H1 (cell line): Measurements from ENCODE around the gene PRSS8. TPM values are rescaled to one million over a fixed set of nuclear protein-coding genes. Genes with fewer than 3 reads are reported as not detected.

Experiments
- CHD7 ChIP-seq: fragments of 300-600 bp; sonication (generic); IDR thresholded peaks from 2 replicates; pipeline ENCODE4 v1.7.1; 2012; ENCODE audit warnings: low read length, moderate library complexity, mild to moderate bottlenecking, inconsistent platforms; ENCODE audit not compliant: insufficient replicate concordance
- polyA plus RNA-seq, 7 experiments: library from polyadenylated mRNA; depleted of rRNA in 3 of 7; stranded (reverse) in 5 of 7; unstranded in 2 of 7; fragments of >200 nt in 5 of 7; fragments of 200-250 nt in 2 of 7; gene quantifications; 1 replicate in 5 of 7; 2 replicates in 1 of 7; 4 replicates in 1 of 7; pipeline versions ENCODE4 v1.2.1 to v1.2.3, GENCODE V29; 2011 to 2013; ENCODE audit warnings: missing spikeins in 2 of 7, mixed read lengths in 2 of 7
- total RNA-seq: library from RNA; stranded (reverse); fragmentation: NEBNext Ultra II Directional; extraction: Animal tissue kit (Norgen Biotek cat#: 25700); gene quantifications from 2 replicates; pipeline ENCODE4 v1.2.1, GENCODE V29; 2021

Gene PRSS8
- total and polyA plus RNA-seq, 2 of the 8 experiments (the other 6 are each of a cell fraction or from before 2014, with no cell fraction given): 87.7 to 273 TPM

GRCh38 chr16:31083081-31083480, 52.4 kb downstream of the PRSS8 start (continued):
- no peak for TF ChIP-seq CHD7
